Pulmonary artery endothelial cell (primary cell): ENCODE results near the gene CGNL1. TPM values are rescaled to one million over a fixed set of nuclear protein-coding genes. Genes with fewer than 3 reads are reported as not detected.

Experiments
- DNase-seq: peaks from one replicate; pipeline ENCODE4 v3.0.0-alpha.2; 2011; ENCODE audit warnings: low read depth, low spot score
- total RNA-seq: library from RNA; depleted of rRNA; stranded (reverse); fragments of >200 nt; gene quantifications from 2 replicates; pipeline ENCODE4 v1.2.3, GENCODE V29; 2014

CGNL1 gene
- total RNA-seq, 1 donor from 2014 or later: 43.8 TPM

GRCh38 chr15:57348081-57348480, 28.2 kb upstream of the CGNL1 start:
- no peak for DNase-seq

GRCh38 chr15:57352535-57353316, 23.6 kb upstream of the CGNL1 start:
- DNase-seq: no peak

GRCh38 chr15:57353317-57353804, 22.9 kb upstream of the CGNL1 start:
- DNase-seq: no peak

GRCh38 chr15:57354436-57355123, 21.7 kb upstream of the CGNL1 start:
- no peak for DNase-seq

- no peak for DNase-seq
Observed at GRCh38 chr15:57355259-57355658, 21.0 kb upstream of the CGNL1 start.

- no peak for DNase-seq
Observed at GRCh38 chr15:57356178-57356577, 20.1 kb upstream of the CGNL1 start.

- no peak for DNase-seq
Observed at GRCh38 chr15:57356636-57357035, 19.7 kb upstream of the CGNL1 start.

- no peak for DNase-seq
Observed at GRCh38 chr15:57357799-57358198, 18.5 kb upstream of the CGNL1 start.

- no peak for DNase-seq
Observed at GRCh38 chr15:57358571-57358970, 17.7 kb upstream of the CGNL1 start.

GRCh38 chr15:57363661-57364060, 12.6 kb upstream of the CGNL1 start:
- DNase-seq: no peak

GRCh38 chr15:57364282-57365007, 11.9 kb upstream of the CGNL1 start:
- DNase-seq: no peak

GRCh38 chr15:57367556-57367955, 8.7 kb upstream of the CGNL1 start:
- DNase-seq: no peak

- no peak for DNase-seq
Observed at GRCh38 chr15:57370929-57371328, 5.4 kb upstream of the CGNL1 start.

GRCh38 chr15:57373251-57373881, 2.9 kb upstream of the CGNL1 start:
- no peak for DNase-seq

- DNase-seq: no peak
Observed at GRCh38 chr15:57373882-57374276, 2.4 kb upstream of the CGNL1 start.

GRCh38 chr15:57376696-57377477, 582 bp downstream of the CGNL1 start:
- no peak for DNase-seq

GRCh38 chr15:57377478-57377847, 1.2 kb downstream of the CGNL1 start:
- DNase-seq: no peak

- DNase-seq: no peak
Observed at GRCh38 chr15:57379487-57379886, 3.2 kb downstream of the CGNL1 start.

- DNase-seq: no peak
Observed at GRCh38 chr15:57380854-57381253, 4.5 kb downstream of the CGNL1 start.

GRCh38 chr15:57382215-57382614, 5.9 kb downstream of the CGNL1 start:
- DNase-seq: no peak

- no peak for DNase-seq
Observed at GRCh38 chr15:57382969-57383368, 6.7 kb downstream of the CGNL1 start.
